Mesodermal cell (in vitro differentiated cells): Measurements from ENCODE around the gene LRP4.
"Not testable (repeated sequence)": the region's sequence is repeated elsewhere in the genome, so short reads cannot be mapped to it uniquely, and the experiment has no call there.

ENCODE experiments used
- H3K27ac ChIP-seq: 2 replicates; pipeline ENCODE4 v1.7.0; 2013; ENCODE audit warnings: mild to moderate bottlenecking, low read depth, low read length, moderate library complexity; ENCODE audit not compliant: severe bottlenecking
- H3K36me3 ChIP-seq: 2 replicates; pipeline ENCODE4 v1.7.1; 2013; ENCODE audit warnings: mild to moderate bottlenecking, low read length, moderate library complexity; ENCODE audit not compliant: control insufficient read depth, insufficient read depth
- H3K4me1 ChIP-seq: one replicate; pipeline ENCODE4 v1.7.1; 2013; ENCODE audit warnings: mild to moderate bottlenecking, low read length; ENCODE audit not compliant: insufficient read depth, control insufficient read depth, poor library complexity, severe bottlenecking
- H3K4me3 ChIP-seq: 2 replicates; pipeline ENCODE4 v1.7.0; 2013; ENCODE audit warnings: low read length, control low read depth, mild to moderate bottlenecking; ENCODE audit not compliant: insufficient read depth, poor library complexity, severe bottlenecking; ENCODE audit errors: extremely low read depth
- H3K9me3 ChIP-seq: 2 replicates; pipeline ENCODE4 v1.7.1; 2013; ENCODE audit warnings: mild to moderate bottlenecking, low read length, moderate library complexity; ENCODE audit not compliant: control insufficient read depth
- WGBS, 2 experiments: methylation state at CpG; one replicate each; pipeline ENCODE4 v1.1.5; 2013; ENCODE audit warnings: missing lambda C conversion rate in 2 of 2; ENCODE audit not compliant: insufficient coverage in 2 of 2; 5-methylcytosine and 5-hydroxymethylcytosine counted together

The LRP4 gene

GRCh38 chr11:46948378-46949131 is 30.2 kb upstream of the LRP4 start:
- peaks cover 25% of the 10 kb centered on the region for H3K4me1 ChIP-seq
- H3K4me3 ChIP-seq: no peak overlapping the region
- H3K36me3 ChIP-seq: peaks cover 4% of the 10 kb centered on the region
- H3K27ac ChIP-seq: peak overlapping the region; percentile 51
- no peaks in the 10 kb centered on the region for H3K9me3 ChIP-seq
- WGBS, 2 experiments: 90 to 95% methylated on average over 3 to 4 of the region's 4 CpGs

GRCh38 chr11:46947399-46948077 is 29.2 kb upstream of the LRP4 start:
- H3K4me1 ChIP-seq: peaks cover 18% of the 10 kb centered on the region
- H3K9me3 ChIP-seq: no peaks in the 10 kb centered on the region
- H3K4me3 ChIP-seq: no peak overlapping the region
- H3K36me3 ChIP-seq: peaks cover 4% of the 10 kb centered on the region
- 83 to 100% methylated on average over 1 to 2 of the region's 3 CpGs for whole genome bisulfite sequencing, 2 experiments
- peak overlapping the region; percentile 51 for H3K27ac ChIP-seq

- 85 to 96% methylated on average over 3 to 4 of the region's 4 CpGs for WGBS, 2 experiments
- Histone ChIP-seq H3K4me1 (peaks cover 9% of the 10 kb centered on the region), H3K9me3 (no peaks in the 10 kb centered on the region), H3K27ac (no peak overlapping the region), H3K36me3 (peaks cover 8% of the 10 kb centered on the region), H3K4me3 (no peak overlapping the region)
These were observed 26.2 kb upstream of the LRP4 start for GRCh38 chr11:46944356-46945075.

GRCh38 chr11:46942172-46942571 is 23.8 kb upstream of the LRP4 start:
- Histone ChIP-seq H3K4me1 (peaks cover 3% of the 10 kb centered on the region), H3K4me3 (no peak overlapping the region), H3K9me3 (no peaks in the 10 kb centered on the region), H3K36me3 (peaks cover 5% of the 10 kb centered on the region), H3K27ac (no peak overlapping the region)
- 100% methylated on average over 1 to 2 of the region's 6 CpGs for WGBS, 2 experiments

GRCh38 chr11:46936138-46937110 is 18.1 kb upstream of the LRP4 start, which contains the start of gene CSTPP1:
TSS of gene CSTPP1 (plus strand) at chr11:46936761. CDS start at chr11:46936806, 45 bp downstream.
- Histone ChIP-seq H3K4me1 (no peaks in the 10 kb centered on the region), H3K9me3 (no peaks in the 10 kb centered on the region), H3K36me3 (peaks cover 5% of the 10 kb centered on the region), H3K4me3 (peak within 1 kb of the TSS; percentile 55), H3K27ac (no peak within 1 kb of the TSS)
- 20 to 21% methylated on average over 30 of the region's 41 CpGs for WGBS, 2 experiments

- H3K9me3 ChIP-seq: no peaks in the 10 kb centered on the region
- 100% methylated on average over 1 of the region's 1 CpG for WGBS, 2 experiments
- H3K4me1 ChIP-seq: no peaks in the 10 kb centered on the region
- H3K27ac ChIP-seq: peak overlapping the region; percentile 16
- H3K4me3 ChIP-seq: no peak overlapping the region
- no peaks in the 10 kb centered on the region for H3K36me3 ChIP-seq
These were observed 11.7 kb upstream of the LRP4 start for GRCh38 chr11:46930089-46930488.

- H3K36me3 ChIP-seq, H3K27ac ChIP-seq, H3K9me3 ChIP-seq, H3K4me3 ChIP-seq, H3K4me1 ChIP-seq: not testable (repeated sequence)
- WGBS, 2 experiments: no CpG with 5 or more reads among the region's 1 CpG
These were observed 10.4 kb upstream of the LRP4 start for GRCh38 chr11:46928701-46929100.

GRCh38 chr11:46927928-46928327 is 9.6 kb upstream of the LRP4 start:
- not testable (repeated sequence) for H3K36me3 ChIP-seq, H3K4me1 ChIP-seq, H3K27ac ChIP-seq, H3K4me3 ChIP-seq, H3K9me3 ChIP-seq
- 76 to 92% methylated on average over 1 to 3 of the region's 4 CpGs for WGBS, 2 experiments

GRCh38 chr11:46920755-46921154 is 2.4 kb upstream of the LRP4 start:
- Histone ChIP-seq H3K9me3 (no peaks in the 10 kb centered on the region), H3K27ac (peak overlapping the region; percentile 62), H3K36me3 (peaks cover 2% of the 10 kb centered on the region), H3K4me3 (no peak overlapping the region), H3K4me1 (peaks cover 22% of the 10 kb centered on the region)
- 30 to 50% methylated on average over 1 to 2 of the region's 4 CpGs for WGBS, 2 experiments
